HepG2 (cell line): ENCODE data around the gene CAD. TPM values are rescaled to one million over a fixed set of nuclear protein-coding genes. Genes with fewer than 3 reads are reported as not detected.

Experiments used
- AFF4 ChIP-seq: sonication (generic); formaldehyde crosslinking; IDR thresholded peaks from 2 replicates; pipeline ENCODE4 v1.4.0; 2020; ENCODE audit warnings: missing genetic modification reagents
- DBP ChIP-seq: sonication (generic); formaldehyde crosslinking; IDR thresholded peaks from 2 replicates; pipeline ENCODE4 v1.4.0; 2020; ENCODE audit warnings: missing genetic modification reagents; ENCODE audit errors: not compliant biosample characterization
- FOXO1 ChIP-seq: sonication (generic); formaldehyde crosslinking; IDR thresholded peaks from 2 replicates; pipeline ENCODE4 v1.4.0; 2020; ENCODE audit warnings: missing genetic modification reagents
- HNRNPUL1 ChIP-seq: fragments of 200-400 bp; formaldehyde crosslinking; IDR thresholded peaks from 2 replicates; pipeline ENCODE4 v1.6.1; 2017; ENCODE audit warnings: low read depth, mild to moderate bottlenecking, low read length, moderate library complexity
- KLF12 ChIP-seq: sonication (generic); formaldehyde crosslinking; IDR thresholded peaks from 2 replicates; pipeline ENCODE4 v1.4.0; 2020; ENCODE audit warnings: missing genetic modification reagents, borderline replicate concordance
- MBD4 ChIP-seq: IDR thresholded peaks from 2 replicates; pipeline ENCODE4 v1.6.1; 2012; ENCODE audit warnings: low read length, inconsistent platforms, borderline replicate concordance
- MBNL3 ChIP-seq: fragments of 250-450 bp; sonication (Bioruptor Pico); conservative IDR thresholded peaks from 2 replicates; pipeline ENCODE4 v1.8.0; 2022; ENCODE audit warnings: mild to moderate bottlenecking, inconsistent platforms
- MEIS2 ChIP-seq: sonication (generic); formaldehyde crosslinking; IDR thresholded peaks from 2 replicates; pipeline ENCODE4 v1.9.0; 2021; ENCODE audit warnings: mild to moderate bottlenecking, missing genetic modification reagents
- NFE2L2 ChIP-seq: fragments of 150-350 bp; IDR thresholded peaks from 2 replicates; pipeline ENCODE4 v1.6.1; 2014; ENCODE audit warnings: low read length
- SNAI1 ChIP-seq: sonication (generic); formaldehyde crosslinking; IDR thresholded peaks from 2 replicates; pipeline ENCODE4 v1.5.0; 2020; ENCODE audit warnings: mild to moderate bottlenecking, missing genetic modification reagents, borderline replicate concordance
- SNRNP70 ChIP-seq: fragments of 200-400 bp; formaldehyde crosslinking; IDR thresholded peaks from 2 replicates; pipeline ENCODE4 v1.6.1; 2017; ENCODE audit warnings: mild to moderate bottlenecking, low read depth, low read length, moderate library complexity
- TOE1 ChIP-seq: sonication (generic); formaldehyde crosslinking; IDR thresholded peaks from 2 replicates; pipeline ENCODE4 v1.4.0; 2020; ENCODE audit warnings: mild to moderate bottlenecking, missing genetic modification reagents
- ZBTB43 ChIP-seq: sonication (generic); formaldehyde crosslinking; conservative IDR thresholded peaks from 2 replicates; pipeline ENCODE4 v1.4.0; 2020; ENCODE audit warnings: missing genetic modification reagents
- ZNF207 ChIP-seq: fragments of 450-650 bp; IDR thresholded peaks from 2 replicates; pipeline ENCODE4 v1.6.1; 2016; ENCODE audit warnings: antibody characterized with exemption, borderline replicate concordance
- ZNF282 ChIP-seq: fragments of 450-650 bp; IDR thresholded peaks from 2 replicates; pipeline ENCODE4 v1.6.1; 2018; ENCODE audit not compliant: partially characterized antibody
- ZNF317 ChIP-seq: sonication (generic); formaldehyde crosslinking; IDR thresholded peaks from 2 replicates; pipeline ENCODE4 v1.5.0; 2020; ENCODE audit warnings: mild to moderate bottlenecking, missing genetic modification reagents
- ZNF446 ChIP-seq: sonication (generic); formaldehyde crosslinking; IDR thresholded peaks from 2 replicates; pipeline ENCODE4 v1.5.0; 2020; ENCODE audit warnings: mild to moderate bottlenecking, missing genetic modification reagents
- ZNF572 ChIP-seq: sonication (generic); formaldehyde crosslinking; IDR thresholded peaks from 2 replicates; pipeline ENCODE4 v1.5.1; 2020; ENCODE audit warnings: mild to moderate bottlenecking, missing genetic modification reagents
- ZNF577 ChIP-seq: sonication (generic); formaldehyde crosslinking; IDR thresholded peaks from 2 replicates; pipeline ENCODE4 v1.4.0; 2020; ENCODE audit warnings: mild to moderate bottlenecking, low read depth, missing genetic modification reagents, borderline replicate concordance
- ZNF615 ChIP-seq: sonication (generic); formaldehyde crosslinking; IDR thresholded peaks from 2 replicates; pipeline ENCODE4 v1.5.0; 2020; ENCODE audit warnings: mild to moderate bottlenecking, missing genetic modification reagents, borderline replicate concordance
- ZNF710 ChIP-seq: sonication (generic); formaldehyde crosslinking; IDR thresholded peaks from 2 replicates; pipeline ENCODE4 v1.5.0; 2020; ENCODE audit warnings: mild to moderate bottlenecking, missing genetic modification reagents, borderline replicate concordance
- ZNF83 ChIP-seq: sonication (generic); formaldehyde crosslinking; IDR thresholded peaks from 2 replicates; pipeline ENCODE4 v1.4.0; 2020; ENCODE audit warnings: missing genetic modification reagents, mild to moderate bottlenecking, borderline replicate concordance
- polyA plus RNA-seq, 8 experiments: library from polyadenylated mRNA; depleted of rRNA in 3 of 8; stranded (reverse) in 7 of 8; unstranded in 1 of 8; fragments of >200 nt; fragmentation: Illumina TruSeq in 4 of 8; extraction: Trizol in 4 of 8; gene quantifications; 2 replicates each; pipeline versions ENCODE4 v1.2.1 to v1.2.3, GENCODE V29; 2011 to 2016; ENCODE audit warnings: low read depth in 4 of 8, missing spikeins in 1 of 8, mixed read lengths in 1 of 8; ENCODE audit not compliant: insufficient read depth in 1 of 8
- total RNA-seq, 5 experiments: library from RNA; depleted of rRNA; stranded (reverse); fragments of >200 nt; fragmentation: Illumina TruSeq; extraction: Trizol; gene quantifications; 2 replicates each; pipeline ENCODE4 v1.2.3, GENCODE V29; 2016; ENCODE audit warnings: low read depth in 1 of 5

CAD gene
- total and polyA plus RNA-seq, 2 of the 13 experiments (the other 11 are each of a cell fraction or from before 2014, with no cell fraction given) = 21.7 to 37.0 TPM

- TF ChIP-seq DBP (CRISPR knock-in tag) = peak; percentile 20
- peak; percentile 39; the same call in 1 of the 2 replicates for TF ChIP-seq ZNF317 (CRISPR knock-in tag)
- peak; percentile 65 for TF ChIP-seq ZBTB43 (CRISPR knock-in tag)
- TF ChIP-seq KLF12 (CRISPR knock-in tag) = peak; percentile 87
- no peak; the same call in none of the 2 replicates for TF ChIP-seq ZNF83 (CRISPR knock-in tag)
- no peak for TF ChIP-seq ZNF615 (CRISPR knock-in tag)
- no peak for TF ChIP-seq TOE1
- no peak for TF ChIP-seq ZNF282
- no peak for TF ChIP-seq ZNF207
- TF ChIP-seq NFE2L2 = no peak
- TF ChIP-seq ZNF577 (CRISPR knock-in tag) = no peak
- TF ChIP-seq HNRNPUL1 = no peak
- no peak for TF ChIP-seq SNRNP70
- TF ChIP-seq AFF4 (CRISPR knock-in tag) = no peak
- TF ChIP-seq ZNF572 = peak; percentile 63
- TF ChIP-seq ZNF446 (CRISPR knock-in tag) = peak; percentile 89; the same call in 1 of the 2 replicates
- TF ChIP-seq SNAI1 (CRISPR knock-in tag) = no peak
- 0 out of 2 replicates have a peak, but pooled peaks have one; percentile 57 for TF ChIP-seq MEIS2
- TF ChIP-seq MBD4 = no peak
- no peak for TF ChIP-seq MBNL3 (CRISPR knock-in tag)
- peak; percentile 54; the same call in 1 of the 2 replicates for TF ChIP-seq ZNF710
- no peak; the same call in 1 of the 2 replicates for TF ChIP-seq FOXO1 (CRISPR knock-in tag)
These were observed 5.1 kb upstream of the CAD start, which contains the start of the genes ATRAID and SLC5A6 (continued) for GRCh38 chr2:27211943-27212625.
